ENCODE results near the gene DERA.

- no peak for TF ChIP-seq EZH2 (IDR thresholded peaks at IDR 0.05; ENCODE audit: low read length)
- TF ChIP-seq CTCF (optimal IDR thresholded peaks at IDR 0.05 in 1 of 3, IDR thresholded peaks at IDR 0.05 in 1 of 3, conservative IDR thresholded peaks at IDR 0.05 in 1 of 3; ENCODE audit: extremely low read depth in 1 of 3, insufficient read depth in 2 of 3, low read length in 3 of 3), result no peak
Observed at GRCh38 chr12:15862840-15863239, 48.3 kb upstream of the DERA start.

Measured in keratinocyte (primary cell).